ENCODE measurements around the gene FKRP.

Gene FKRP

DNA sequence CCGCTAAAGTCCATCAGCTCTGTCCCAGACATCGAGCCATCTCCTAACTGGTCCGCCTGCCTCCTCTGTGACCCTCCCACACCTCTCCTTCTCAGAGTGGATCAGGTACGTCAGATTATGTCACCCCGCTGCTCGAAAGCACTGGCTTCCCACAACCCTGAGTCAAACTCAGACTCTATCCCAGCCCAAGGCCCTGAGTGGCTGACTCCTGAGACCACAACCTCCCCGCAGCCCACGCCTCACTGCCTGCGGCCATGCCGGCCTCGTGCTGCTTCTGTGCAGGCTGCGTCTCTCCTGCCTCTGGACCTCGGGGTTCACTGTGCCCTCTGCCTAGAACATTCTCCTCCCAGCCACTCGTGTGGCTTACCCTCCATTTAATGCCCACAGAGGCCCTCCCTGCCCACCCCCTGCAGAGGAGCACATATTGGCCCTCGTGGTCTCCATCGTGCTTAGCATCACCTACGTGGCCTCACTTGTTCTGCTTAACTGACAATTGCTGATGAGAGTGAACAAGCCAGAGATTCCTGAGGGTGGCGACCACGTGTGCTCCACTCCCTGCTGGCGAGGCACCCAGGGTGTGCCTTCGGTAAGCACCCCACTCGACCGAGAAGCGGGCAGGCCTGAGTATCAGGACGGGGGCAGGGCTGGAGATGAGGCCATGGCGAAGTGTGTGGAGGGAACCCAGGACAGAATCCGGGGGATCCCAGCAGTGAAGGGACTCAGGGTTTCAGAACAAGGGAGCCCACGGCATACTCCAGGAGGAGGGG is 13.5 kb upstream of the FKRP start:
- DNase-seq, result no peak

DNA sequence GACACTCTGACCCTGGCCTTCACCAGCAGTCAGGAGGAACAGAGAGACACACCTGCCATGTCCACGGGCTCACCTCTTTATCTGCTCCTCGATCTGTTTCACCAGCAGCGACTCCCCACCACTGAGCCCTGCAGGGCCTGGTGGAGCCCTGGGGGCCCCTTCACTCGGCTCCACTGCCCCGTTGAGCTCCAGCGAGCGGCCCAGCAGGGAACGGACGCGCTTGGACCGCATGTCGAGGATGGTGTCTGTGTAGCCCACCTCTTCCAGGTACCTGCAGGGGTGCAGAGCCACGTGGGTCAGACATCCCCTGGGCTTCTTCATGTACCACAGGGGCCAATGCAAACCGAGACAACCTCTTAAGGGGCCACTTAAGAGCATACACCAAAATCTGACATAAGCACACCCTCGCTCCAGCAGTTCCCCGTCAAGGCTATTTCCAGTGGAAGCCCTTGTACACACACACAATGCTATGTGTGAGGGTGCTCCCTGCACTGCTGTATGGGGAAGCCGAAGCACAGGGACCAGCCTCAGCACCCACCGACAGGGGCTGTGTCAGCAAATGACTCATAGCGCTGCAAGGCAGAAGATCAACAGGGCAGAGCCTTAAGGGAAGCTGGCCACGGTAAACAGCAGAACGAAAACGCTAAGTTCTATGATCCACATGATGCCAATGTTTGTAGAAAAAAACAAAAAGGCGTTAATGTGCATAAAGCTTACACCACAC is 12.7 kb upstream of the FKRP start:
- DNase-seq, result no peak

DNA sequence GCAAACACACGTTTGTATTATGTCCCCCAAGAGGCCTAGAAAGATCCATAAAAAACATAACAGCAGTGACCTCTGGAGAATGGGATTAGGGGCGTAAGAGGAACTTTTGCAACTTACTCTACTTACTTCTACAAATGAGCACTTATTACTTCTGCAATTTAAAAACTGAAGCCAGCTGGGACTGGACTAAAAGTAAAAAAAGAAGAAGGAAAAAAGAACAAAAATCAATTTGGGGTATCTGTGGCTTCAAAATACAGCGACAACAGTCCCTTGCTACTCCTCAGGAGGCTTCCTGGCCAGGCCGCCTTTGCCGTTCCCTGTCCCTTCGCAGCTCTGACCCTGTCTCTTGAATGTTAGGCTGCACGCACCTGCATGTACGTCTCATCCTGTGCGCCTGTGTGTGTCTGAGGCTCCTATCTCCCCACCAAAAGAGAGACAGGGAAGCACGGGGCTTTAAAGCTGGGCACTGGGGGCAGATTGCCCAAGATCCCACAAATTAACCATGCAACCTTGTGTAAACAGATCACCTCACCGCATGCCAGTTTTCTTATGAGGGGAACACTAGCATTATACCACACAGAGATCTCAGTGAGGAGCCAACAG is 12.1 kb upstream of the FKRP start:
- DNase-seq, result no peak

DNA sequence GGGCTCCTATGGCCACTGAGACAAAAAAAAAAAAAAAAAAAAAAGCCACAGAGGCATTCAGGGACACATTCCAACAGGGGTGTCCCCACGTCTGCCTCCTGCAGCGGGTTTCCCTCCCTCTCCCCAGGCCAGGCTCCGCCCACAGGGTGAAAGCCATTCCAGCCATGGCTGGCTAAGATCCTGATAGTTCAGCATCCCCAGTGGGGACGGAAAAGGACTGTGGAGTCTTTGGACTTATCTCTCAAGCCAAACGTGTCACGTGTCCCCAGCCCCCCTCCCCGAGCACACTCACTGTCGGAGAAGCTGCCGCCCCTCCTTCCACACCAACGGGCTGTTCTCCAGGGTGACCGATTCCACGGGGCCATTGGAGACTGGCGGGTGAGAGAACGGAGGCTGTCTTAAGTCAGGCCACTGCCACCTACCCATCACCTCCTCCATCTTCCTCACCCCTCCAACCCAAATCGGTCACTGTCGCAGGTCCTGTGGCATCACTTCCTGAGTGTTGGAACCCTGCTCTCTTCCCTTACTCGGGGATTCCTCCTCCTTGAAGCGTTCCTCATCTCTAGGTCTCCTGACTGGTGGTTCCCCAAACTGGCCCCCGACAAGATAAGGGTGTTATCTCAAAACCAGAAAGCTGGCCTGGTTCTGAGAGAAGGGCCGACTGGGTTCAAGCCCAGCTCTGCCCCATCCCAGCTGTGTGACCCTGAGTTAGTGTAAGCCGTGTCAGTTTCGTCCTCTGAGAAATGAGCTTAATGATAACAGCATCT is 9.1 kb upstream of the FKRP start:
- no peak for DNase-seq

DNA sequence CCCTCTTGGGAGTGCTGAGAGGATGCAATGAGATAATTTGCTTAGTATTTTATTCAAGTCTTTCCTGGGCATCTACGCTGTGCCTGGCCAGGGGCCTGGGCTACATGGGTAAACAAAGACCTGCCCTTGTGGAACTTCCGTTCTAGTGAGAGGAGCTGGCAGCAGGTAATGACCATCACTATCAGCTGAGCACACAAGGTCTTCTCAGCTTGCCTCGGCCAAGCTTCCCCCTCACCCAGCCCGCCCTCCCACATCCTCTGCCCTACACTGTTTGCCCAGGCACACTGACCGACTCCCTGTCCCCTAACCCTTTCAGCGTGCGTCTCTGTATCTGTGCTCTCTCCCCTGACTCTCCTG is 8.6 kb upstream of the FKRP start:
- no peak for DNase-seq

DNA sequence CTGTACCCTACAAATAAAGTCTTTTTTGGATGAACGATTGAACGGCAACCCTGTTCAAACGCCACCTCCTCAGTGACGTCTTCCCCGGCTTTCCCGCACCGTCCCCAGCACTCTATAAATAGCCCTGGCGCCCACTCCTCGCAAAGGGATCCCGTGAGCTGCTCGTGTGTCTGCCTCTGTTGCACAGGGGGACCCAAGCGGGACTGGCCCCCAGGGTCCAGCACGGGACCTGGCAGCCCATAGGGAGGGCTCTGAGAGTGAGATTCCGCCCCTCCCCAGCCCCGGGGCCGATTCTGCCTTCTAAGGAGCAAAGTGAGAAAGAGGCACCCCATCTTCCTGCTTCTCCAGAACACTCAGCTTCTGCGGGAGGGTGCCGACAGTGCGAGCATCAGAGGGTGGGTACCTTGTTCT is 8.1 kb upstream of the FKRP start:
- no peak for DNase-seq

DNA sequence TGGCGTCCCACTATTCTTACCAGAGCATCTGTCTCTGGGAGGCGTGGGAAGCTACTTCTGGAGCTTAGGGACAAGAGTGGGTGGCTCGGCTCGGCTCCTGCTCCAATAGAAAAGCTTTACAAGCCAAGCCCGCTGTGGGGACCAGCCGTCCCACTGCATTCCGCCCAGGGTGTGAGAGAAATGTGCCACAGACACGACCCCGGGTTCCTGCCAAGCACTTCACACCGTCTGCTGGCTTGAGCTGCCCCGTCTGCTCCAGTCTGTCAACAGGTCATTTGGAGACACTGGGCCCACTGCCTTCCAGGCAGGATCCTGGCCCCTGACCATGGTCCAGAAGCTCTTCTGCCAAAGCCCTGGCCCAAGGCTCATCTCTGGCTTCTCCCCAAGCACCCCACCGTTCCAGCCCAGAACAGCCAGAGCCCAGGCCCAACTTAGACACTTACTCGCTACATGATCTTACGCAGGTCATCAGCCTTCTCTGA is 6.5 kb upstream of the FKRP start:
- no peak for DNase-seq

DNA sequence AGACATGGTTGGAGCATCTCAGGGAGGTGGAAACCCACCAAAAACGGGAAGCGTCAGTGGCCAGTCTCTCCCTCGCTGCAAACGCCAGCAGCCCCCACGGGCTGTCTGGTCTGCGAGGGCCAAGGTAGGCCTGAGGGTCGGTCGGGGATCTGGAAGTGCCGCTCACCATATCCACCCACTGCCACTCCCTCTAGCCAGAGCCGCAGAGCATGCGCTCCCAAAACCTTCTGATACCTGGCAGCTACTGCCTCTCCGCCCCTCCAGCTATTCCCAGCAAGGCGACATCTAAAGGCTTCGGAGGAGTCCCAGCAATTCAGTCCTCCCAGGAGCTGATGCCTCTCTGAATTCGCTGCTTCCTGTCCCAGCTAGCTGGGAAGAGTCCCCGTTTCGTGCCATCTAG is 4.4 kb upstream of the FKRP start:
- DNase-seq, result no peak

DNA sequence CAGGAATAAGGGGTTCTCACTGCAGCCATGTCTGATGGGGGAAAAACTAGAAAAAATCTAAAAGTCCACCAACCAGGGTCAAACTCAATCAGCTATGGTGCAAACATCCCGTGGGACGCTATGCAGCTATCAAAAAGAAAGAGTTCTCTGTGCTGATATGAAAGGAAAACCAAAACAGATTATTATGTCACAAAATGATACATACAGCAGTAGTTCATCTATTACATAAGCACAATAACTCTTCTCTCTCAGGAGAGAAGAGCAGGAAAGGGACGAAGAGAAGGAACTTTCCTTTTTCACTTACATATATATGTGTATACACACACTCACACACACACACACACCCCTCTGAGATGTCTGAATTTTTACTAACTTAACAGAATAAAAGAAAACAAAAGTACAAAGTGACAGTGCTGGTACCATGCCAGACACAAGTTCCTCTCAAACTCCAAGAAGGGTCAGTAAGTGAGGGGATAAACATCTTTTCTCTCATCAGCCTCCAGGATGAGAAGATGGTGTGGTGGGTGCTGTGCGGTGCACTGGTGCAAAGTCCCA is 2.9 kb upstream of the FKRP start:
- DNase-seq, result no peak

DNA sequence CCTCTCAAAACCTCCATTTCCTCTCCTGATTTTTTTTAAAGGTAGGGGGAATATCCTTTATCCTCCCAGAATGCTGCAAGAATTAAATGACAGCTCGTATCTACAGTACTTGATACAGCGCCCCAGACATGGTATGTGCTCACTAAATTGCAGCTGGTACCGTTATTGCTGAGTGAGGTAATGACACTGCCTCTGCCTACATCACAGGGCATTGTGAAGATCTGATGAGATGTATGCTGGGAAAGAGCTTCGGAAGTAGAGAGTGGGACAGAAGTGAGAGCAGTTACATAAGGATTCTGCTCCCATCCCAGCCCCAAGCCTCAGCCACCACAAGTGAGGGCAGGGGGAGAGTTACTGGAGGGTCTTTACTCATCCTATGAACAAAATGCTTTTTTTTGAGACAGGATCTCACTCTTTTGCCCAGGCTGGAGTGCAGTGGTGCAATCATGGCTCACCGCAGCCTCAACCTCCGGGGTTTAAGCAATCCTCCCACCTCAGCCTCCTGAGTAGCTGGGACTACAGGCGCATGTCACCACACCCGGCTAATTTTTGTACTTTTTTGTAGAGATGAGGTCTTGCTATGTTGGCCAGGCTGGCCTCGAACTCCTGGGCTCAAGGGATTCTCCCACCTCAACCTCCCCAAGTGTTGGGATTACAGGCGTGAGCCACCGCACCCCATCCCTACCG is 1.7 kb upstream of the FKRP start:
- DNase-seq, result no peak

DNA sequence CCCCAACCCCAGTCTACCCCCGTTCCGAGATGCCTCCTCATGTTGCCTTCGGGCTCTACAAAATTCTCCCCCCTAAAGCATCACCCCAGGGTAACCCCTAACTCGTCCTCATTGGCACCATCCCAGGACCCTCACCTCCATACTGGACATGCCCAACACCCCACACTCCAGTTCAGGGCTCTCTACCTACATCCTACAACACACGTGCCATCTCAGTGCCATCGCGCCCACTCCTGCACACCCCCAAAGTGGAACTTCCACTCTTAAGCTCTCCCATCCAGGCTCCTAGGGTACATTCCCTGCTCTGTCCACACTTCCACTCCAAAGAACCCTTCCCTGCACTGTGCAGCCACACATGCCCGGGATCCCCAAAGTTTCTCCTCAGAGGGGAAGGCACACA is 827 bp upstream of the FKRP start:
- DNase-seq, result no peak

DNA sequence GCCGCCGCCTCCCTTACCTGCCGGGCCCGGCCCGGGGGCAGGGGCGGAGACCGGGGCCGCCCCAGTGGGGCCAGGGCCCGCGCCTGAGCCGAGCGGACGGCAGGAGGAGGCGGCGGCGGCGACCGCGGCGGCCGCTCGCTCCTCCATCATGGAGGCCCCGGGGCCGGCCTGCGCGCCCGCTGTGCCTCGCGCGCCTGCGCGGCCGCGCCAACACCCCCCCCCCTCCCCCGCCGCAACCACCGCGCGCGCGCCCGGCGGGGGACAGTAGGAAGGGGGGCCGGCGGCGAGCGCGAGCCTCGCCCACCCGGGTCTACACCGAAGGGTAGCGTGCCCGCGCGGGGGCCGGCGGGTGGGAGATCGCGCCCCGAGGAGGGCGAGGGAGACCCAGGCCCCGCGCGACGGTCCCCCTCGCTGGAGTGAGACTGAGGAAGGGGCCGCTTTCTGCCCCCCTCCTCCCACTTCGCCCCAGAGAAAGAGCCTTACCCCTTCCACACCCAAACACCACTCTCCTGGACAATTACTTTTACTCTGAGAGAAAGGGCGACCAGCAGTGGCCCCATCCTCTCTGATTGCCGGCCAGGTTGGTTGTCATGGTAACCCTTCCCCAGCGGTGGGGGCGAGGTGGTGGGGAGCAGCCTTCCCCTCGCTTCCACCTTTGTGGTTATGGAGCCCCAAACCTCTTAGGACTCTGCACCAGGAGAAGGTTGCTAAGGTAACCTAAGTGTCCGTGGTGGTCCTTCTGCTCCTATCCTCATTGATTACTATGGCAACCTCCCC is 612 bp downstream of the FKRP start, which contains the start of gene STRN4:
Gene STRN4, minus strand, starts transcription at position 170 of the 777 bp plus-strand sequence. Its CDS starts 20 bp downstream, at position 150.
- peak; percentile 42 for DNase-seq

DNA sequence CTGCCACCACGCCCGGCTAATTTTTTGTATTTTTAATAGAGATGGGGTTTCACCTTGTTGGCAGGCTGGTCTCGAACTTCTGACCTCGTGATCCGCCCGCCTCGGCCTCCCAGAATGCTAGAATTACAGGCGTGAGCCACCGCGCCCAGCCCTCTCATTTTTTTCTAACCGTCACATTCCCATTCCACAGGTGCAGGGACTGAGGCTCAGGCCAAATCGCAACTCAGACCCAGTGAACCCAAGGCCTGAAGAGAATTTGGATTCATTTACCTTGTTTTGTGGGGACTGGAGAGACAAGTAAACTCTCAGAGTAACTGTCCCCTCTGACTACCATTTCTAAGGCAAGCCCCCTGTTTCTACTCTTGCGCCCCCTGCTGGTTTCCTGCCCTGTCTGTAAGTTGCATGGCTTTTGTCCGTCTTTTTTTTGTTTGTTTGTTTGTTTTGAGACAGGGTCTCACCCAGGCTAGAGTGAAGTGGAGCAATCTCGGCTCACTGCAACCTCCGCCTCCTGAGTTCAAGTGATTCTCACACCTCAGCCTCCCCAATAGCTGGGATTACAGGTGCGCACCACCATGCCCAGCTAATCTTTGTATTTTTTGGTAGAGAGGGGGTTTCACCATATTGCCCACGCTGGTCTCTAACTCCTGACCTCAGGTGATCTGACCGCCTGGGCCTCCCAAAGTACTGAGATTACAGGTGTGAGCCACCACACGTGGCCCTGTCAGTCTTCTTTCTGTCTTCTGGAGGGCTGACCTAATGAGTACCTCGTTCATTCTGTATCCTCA is 2.7 kb downstream of the FKRP start:
- peak; percentile 63 for DNase-seq

DNA sequence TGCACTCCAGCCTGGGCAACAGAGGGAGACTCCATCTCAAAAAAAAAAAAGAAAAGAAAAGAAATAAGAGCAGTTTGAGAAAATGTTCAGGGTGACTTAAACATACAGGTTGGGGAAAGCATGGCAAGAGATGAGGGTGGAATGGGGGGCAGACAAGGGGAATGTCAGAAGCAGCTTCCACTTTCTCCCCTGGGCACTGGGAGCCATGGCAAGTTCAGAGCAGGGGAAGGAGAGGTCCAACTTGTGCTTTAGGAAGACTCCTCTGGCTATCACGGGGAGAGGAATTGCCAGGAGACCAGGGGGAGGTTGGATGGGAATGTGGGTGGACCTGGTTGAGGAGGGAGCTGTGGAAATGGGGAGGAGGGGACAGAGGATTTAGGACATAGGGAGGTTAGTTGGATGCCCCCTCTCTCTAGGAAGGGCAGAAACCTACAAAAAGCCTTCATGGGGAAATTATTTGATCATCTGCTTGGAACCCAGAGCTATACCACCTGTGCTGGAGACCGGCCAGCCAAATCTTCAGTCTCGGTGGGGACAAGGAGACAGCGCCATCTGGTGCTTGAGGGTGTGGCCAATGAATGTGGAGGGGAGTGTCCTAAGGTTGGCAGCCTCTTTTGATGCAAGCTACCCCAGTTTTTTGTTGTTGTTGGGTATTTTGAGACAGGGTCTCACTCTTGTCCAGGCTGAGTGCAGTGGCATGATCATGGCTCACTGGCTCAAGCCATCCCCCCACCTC is 7.7 kb downstream of the FKRP start:
- no peak for DNase-seq

DNA sequence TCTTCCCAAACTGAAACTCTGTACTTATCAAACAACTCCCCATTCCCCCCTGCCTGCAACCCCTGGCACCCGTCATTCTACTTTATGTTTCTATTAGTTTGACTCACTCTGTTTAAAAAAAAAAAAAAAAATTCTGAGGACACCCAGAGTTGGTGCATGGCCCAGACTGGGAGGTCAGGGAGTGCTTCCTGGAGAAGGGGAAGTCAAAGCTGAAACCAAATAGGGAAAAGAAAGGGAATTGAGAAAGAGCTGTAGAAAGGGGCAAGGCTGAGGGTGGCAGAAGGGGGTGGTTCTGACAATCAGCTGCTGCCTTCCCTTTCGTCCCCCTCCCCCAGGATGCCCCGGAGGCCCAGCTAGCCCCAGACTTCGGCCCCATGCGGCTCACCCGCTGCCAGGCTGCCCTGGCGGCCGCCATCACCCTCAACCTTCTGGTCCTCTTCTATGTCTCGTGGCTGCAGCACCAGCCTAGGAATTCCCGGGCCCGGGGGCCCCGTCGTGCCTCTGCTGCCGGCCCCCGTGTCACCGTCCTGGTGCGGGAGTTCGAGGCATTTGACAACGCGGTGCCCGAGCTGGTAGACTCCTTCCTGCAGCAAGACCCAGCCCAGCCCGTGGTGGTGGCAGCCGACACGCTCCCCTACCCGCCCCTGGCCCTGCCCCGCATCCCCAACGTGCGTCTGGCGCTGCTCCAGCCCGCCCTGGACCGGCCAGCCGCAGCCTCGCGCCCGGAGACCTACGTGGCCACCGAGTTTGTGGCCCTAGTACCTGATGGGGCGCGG is 9.4 kb downstream of the FKRP start:
- no peak for DNase-seq

DNA sequence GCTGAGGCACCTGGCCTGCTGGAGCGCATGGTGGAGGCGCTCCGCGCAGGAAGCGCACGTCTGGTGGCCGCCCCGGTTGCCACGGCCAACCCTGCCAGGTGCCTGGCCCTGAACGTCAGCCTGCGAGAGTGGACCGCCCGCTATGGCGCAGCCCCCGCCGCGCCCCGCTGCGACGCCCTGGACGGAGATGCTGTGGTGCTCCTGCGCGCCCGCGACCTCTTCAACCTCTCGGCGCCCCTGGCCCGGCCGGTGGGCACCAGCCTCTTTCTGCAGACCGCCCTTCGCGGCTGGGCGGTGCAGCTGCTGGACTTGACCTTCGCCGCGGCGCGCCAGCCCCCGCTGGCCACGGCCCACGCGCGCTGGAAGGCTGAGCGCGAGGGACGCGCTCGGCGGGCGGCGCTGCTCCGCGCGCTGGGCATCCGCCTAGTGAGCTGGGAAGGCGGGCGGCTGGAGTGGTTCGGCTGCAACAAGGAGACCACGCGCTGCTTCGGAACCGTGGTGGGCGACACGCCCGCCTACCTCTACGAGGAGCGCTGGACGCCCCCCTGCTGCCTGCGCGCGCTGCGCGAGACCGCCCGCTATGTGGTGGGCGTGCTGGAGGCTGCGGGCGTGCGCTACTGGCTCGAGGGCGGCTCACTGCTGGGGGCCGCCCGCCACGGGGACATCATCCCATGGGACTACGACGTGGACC is 10.1 kb downstream of the FKRP start:
- no peak for DNase-seq

DNA sequence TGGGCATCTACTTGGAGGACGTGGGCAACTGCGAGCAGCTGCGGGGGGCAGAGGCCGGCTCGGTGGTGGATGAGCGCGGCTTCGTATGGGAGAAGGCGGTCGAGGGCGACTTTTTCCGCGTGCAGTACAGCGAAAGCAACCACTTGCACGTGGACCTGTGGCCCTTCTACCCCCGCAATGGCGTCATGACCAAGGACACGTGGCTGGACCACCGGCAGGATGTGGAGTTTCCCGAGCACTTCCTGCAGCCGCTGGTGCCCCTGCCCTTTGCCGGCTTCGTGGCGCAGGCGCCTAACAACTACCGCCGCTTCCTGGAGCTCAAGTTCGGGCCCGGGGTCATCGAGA is 10.7 kb downstream of the FKRP start:
- no peak for DNase-seq

DNA sequence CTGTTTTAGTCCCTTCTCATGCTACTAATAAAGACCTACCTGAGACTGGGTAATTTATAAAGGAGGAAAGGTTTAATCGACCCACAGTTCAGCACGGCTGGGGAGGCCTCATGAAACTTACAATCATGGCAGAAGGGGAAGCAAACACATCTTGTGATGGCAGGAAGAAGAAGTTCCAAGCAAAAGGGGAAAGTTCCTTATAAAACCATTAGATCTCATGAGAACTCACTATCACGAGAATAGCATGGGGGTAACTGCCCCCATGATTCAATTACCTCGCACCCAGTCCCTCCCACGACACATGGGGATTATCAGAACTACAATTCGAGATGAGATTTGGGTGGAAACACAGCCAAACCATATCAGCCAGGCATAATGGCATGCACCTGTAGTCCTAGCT is 13.3 kb downstream of the FKRP start:
- no peak for DNase-seq

Data from KG1 (cell line).